GM23338 (cell line): ENCODE data around the gene SDC3.
"Not testable (repeated sequence)": the region's sequence is repeated elsewhere in the genome, so short reads cannot be mapped to it uniquely, and the experiment has no call there.

Experiments
- CREB1 ChIP-seq: fragments of 250-450 bp; sonication (Bioruptor Pico); IDR thresholded peaks from 2 replicates; pipeline ENCODE4 v1.5.0; 2020; ENCODE audit warnings: low read depth, mild to moderate bottlenecking, moderate library complexity
- CTCF ChIP-seq, 2 experiments: fragments of 200-600 bp in 1 of 2; sonication (generic) in 1 of 2; conservative IDR thresholded peaks; 2 replicates each; pipeline versions ENCODE4 v1.5.1 to v1.6.1; 2016 to 2017; ENCODE audit warnings: antibody characterized with exemption in 2 of 2, low read depth in 2 of 2, mild to moderate bottlenecking in 2 of 2, moderate library complexity in 1 of 2
- ETS1 ChIP-seq: IDR thresholded peaks from 2 replicates; pipeline ENCODE4 v1.6.1; 2016; ENCODE audit warnings: antibody characterized with exemption
- EZH2 ChIP-seq: fragments of 200-600 bp; sonication (generic); IDR thresholded peaks from one replicate; pipeline ENCODE4 v1.8.0; 2017; ENCODE audit warnings: antibody characterized with exemption, mild to moderate bottlenecking, low read depth; ENCODE audit not compliant: unreplicated experiment
- EZH2phosphoT487 ChIP-seq: fragments of 200-600 bp; sonication (generic); IDR thresholded peaks from one replicate; pipeline ENCODE4 v1.8.1; 2018; ENCODE audit warnings: antibody characterized with exemption; ENCODE audit not compliant: unreplicated experiment
- JUNB ChIP-seq: IDR thresholded peaks from one replicate; pipeline ENCODE4 v1.6.1; 2016; ENCODE audit warnings: antibody characterized with exemption; ENCODE audit not compliant: unreplicated experiment
- NANOG ChIP-seq: IDR thresholded peaks from 2 replicates; pipeline ENCODE4 v1.6.1; 2016; ENCODE audit warnings: antibody characterized with exemption, borderline replicate concordance
- POLR2AphosphoS5 ChIP-seq: IDR thresholded peaks from 2 replicates; pipeline ENCODE4 v1.6.1; 2016; ENCODE audit warnings: antibody characterized with exemption, low read depth
- REST ChIP-seq: IDR thresholded peaks from one replicate; pipeline ENCODE4 v1.6.1; 2018; ENCODE audit warnings: antibody characterized with exemption; ENCODE audit not compliant: unreplicated experiment
- STAT1 ChIP-seq: IDR thresholded peaks from one replicate; pipeline ENCODE4 v1.6.1; 2016; ENCODE audit warnings: antibody characterized with exemption; ENCODE audit not compliant: unreplicated experiment
- ZNF114 ChIP-seq: fragments of 250-450 bp; sonication (Bioruptor Pico); IDR thresholded peaks from 2 replicates; pipeline ENCODE4 v1.5.0; 2020; ENCODE audit warnings: mild to moderate bottlenecking, moderate library complexity
- ZNF331 ChIP-seq: fragments of 250-450 bp; sonication (Bioruptor Pico); IDR thresholded peaks from 2 replicates; pipeline ENCODE4 v1.5.0; 2020; ENCODE audit warnings: low read depth, mild to moderate bottlenecking, moderate library complexity
- ZNF462 ChIP-seq: fragments of 250-450 bp; sonication (Bioruptor Pico); IDR thresholded peaks from 2 replicates; pipeline ENCODE4 v1.5.0; 2020; ENCODE audit warnings: mild to moderate bottlenecking, moderate library complexity

- not testable (repeated sequence) for TF ChIP-seq CTCF (conservative IDR thresholded peaks at IDR 0.05; ENCODE audit: low read depth in 2 of 2); CREB1 (CRISPR knock-in tag); REST; JUNB; POLR2AphosphoS5; EZH2phosphoT487; EZH2; ZNF114; ETS1; NANOG; ZNF331 (CRISPR knock-in tag); STAT1; ZNF462 (CRISPR knock-in tag)
These were observed 40.5 kb downstream of the SDC3 start for GRCh38 chr1:30868057-30868456.
